ENCODE data around the gene POLR2H.

POLR2H gene

GRCh38 chr3:184353546-184353941, 8.0 kb upstream of the POLR2H start:
- DNase-seq = no peak

- DNase-seq = peak; percentile 23
Measured at GRCh38 chr3:184354121-184354728, 7.3 kb upstream of the POLR2H start.

- DNase-seq = no peak
Measured at GRCh38 chr3:184354754-184355153, 6.8 kb upstream of the POLR2H start.

GRCh38 chr3:184355261-184356040, 6.1 kb upstream of the POLR2H start:
- no peak for DNase-seq

- no peak for DNase-seq
Measured at GRCh38 chr3:184357248-184358123, 4.0 kb upstream of the POLR2H start.

- DNase-seq = no peak
Measured at GRCh38 chr3:184358124-184358767, 3.3 kb upstream of the POLR2H start.

GRCh38 chr3:184358921-184359350, 2.6 kb upstream of the POLR2H start:
- DNase-seq = no peak

- no peak for DNase-seq
Measured at GRCh38 chr3:184359610-184360009, 1.9 kb upstream of the POLR2H start.

GRCh38 chr3:184360070-184360928, 1.2 kb upstream of the POLR2H start:
- DNase-seq = no peak

GRCh38 chr3:184360929-184361531, 480 bp upstream of the POLR2H start:
- no peak for DNase-seq

GRCh38 chr3:184361932-184362667, 590 bp downstream of the POLR2H start:
- DNase-seq = peak; percentile 36

GRCh38 chr3:184362668-184363546, 1.4 kb downstream of the POLR2H start:
- peak; percentile 97 for DNase-seq

- DNase-seq = no peak
Measured at GRCh38 chr3:184366619-184367289, 5.2 kb downstream of the POLR2H start.

- DNase-seq = no peak
Measured at GRCh38 chr3:184368116-184368515, 6.6 kb downstream of the POLR2H start.

GRCh38 chr3:184368586-184369183, 7.2 kb downstream of the POLR2H start:
- no peak for DNase-seq

- peak; percentile 56 for DNase-seq
Measured at GRCh38 chr3:184371570-184372018, 10.1 kb downstream of the POLR2H start.

GRCh38 chr3:184372296-184372821, 10.8 kb downstream of the POLR2H start:
- no peak for DNase-seq

- DNase-seq = no peak
Measured at GRCh38 chr3:184372911-184373310, 11.4 kb downstream of the POLR2H start.
